ENCODE data around the gene FNIP2.
A peak's percentile ranks its signal among the peaks of the same experiment; 100 is the strongest.

FNIP2 gene

GRCh38 chr4:158845311-158846041 is 76.7 kb downstream of the FNIP2 start:
- DNase-seq, result no peak

GRCh38 chr4:158847535-158847934 is 78.7 kb downstream of the FNIP2 start:
- no peak for DNase-seq

- DNase-seq, result no peak
These were observed 80.9 kb downstream of the FNIP2 start for GRCh38 chr4:158849681-158850080.

GRCh38 chr4:158850371-158850770 is 81.5 kb downstream of the FNIP2 start:
- no peak for DNase-seq

- DNase-seq, result no peak
These were observed 82.2 kb downstream of the FNIP2 start for GRCh38 chr4:158850800-158851644.

- no peak for DNase-seq
These were observed 85.4 kb downstream of the FNIP2 start for GRCh38 chr4:158854236-158854635.

- DNase-seq, result peak; percentile 40
These were observed 88.0 kb downstream of the FNIP2 start for GRCh38 chr4:158856852-158857251.

- no peak for DNase-seq
These were observed 89.1 kb downstream of the FNIP2 start for GRCh38 chr4:158857951-158858350.

GRCh38 chr4:158858410-158859199 is 89.8 kb downstream of the FNIP2 start:
- no peak for DNase-seq

- DNase-seq, result no peak
These were observed 90.8 kb downstream of the FNIP2 start for GRCh38 chr4:158859661-158860060.

- no peak for DNase-seq
These were observed 92.0 kb downstream of the FNIP2 start for GRCh38 chr4:158860856-158861255.

GRCh38 chr4:158861281-158861680 is 92.5 kb downstream of the FNIP2 start:
- no peak for DNase-seq

- no peak for DNase-seq
These were observed 92.9 kb downstream of the FNIP2 start for GRCh38 chr4:158861766-158862165.

GRCh38 chr4:158863296-158863695 is 94.5 kb downstream of the FNIP2 start:
- DNase-seq, result no peak

- no peak for DNase-seq
These were observed 96.8 kb downstream of the FNIP2 start for GRCh38 chr4:158865520-158866177.

GRCh38 chr4:158869001-158869400 is 100.2 kb downstream of the FNIP2 start:
- DNase-seq, result no peak

GRCh38 chr4:158869761-158870160 is 100.9 kb downstream of the FNIP2 start:
- DNase-seq, result no peak

- DNase-seq, result no peak
These were observed 101.4 kb downstream of the FNIP2 start for GRCh38 chr4:158870282-158870625.

GRCh38 chr4:158870626-158871334 is 102.0 kb downstream of the FNIP2 start:
- no peak for DNase-seq

GRCh38 chr4:158871335-158871724 is 102.5 kb downstream of the FNIP2 start:
- no peak for DNase-seq

- no peak for DNase-seq
These were observed 105.1 kb downstream of the FNIP2 start for GRCh38 chr4:158873795-158874401.

GRCh38 chr4:158875026-158875425 is 106.2 kb downstream of the FNIP2 start:
- DNase-seq, result no peak
